MM.1S (cell line): ENCODE results near the gene KCNIP3.

Source experiments
- CTCF ChIP-seq: fragments of 300-600 bp; sonication (generic); IDR thresholded peaks from 2 replicates; pipeline ENCODE4 v1.5.1; 2016; ENCODE audit warnings: antibody characterized with exemption, low read length, mixed read lengths
- EZH2phosphoT487 ChIP-seq: fragments of 300-600 bp; sonication (generic); IDR thresholded peaks from 2 replicates; pipeline ENCODE4 v1.6.1; 2018; ENCODE audit warnings: antibody characterized with exemption, low read length

- no peak for TF ChIP-seq CTCF
- no peak for TF ChIP-seq EZH2phosphoT487
These were observed 20.0 kb downstream of the KCNIP3 start for GRCh38 chr2:95317123-95317500.
